Small intestine (tissue), 7 donors: ENCODE measurements around the gene EFL1. TPM values are rescaled to one million over a fixed set of nuclear protein-coding genes. Genes with fewer than 3 reads are reported as not detected.
"Not testable (repeated sequence)": the region's sequence is repeated elsewhere in the genome, so short reads cannot be mapped to it uniquely, and the experiment has no call there.

Experiments
- DNase-seq, 2 donors: peaks; one replicate each; pipeline versions ENCODE4 v3.0.0 to v3.0.0-alpha.2; 2013
- FAIRE-seq: peaks from 2 replicates; lab custom pipeline; 2012; peaks lifted over from hg19 to GRCh38; lab: Jason Lieb, UNC
- H3K27ac ChIP-seq, 3 donors: one replicate each; pipeline ENCODE4 v1.5.1; 2013; ENCODE audit warnings: low read length in 2 of 3, mild to moderate bottlenecking in 2 of 3, control low read depth in 1 of 3, inconsistent platforms in 1 of 3, low read depth in 1 of 3, moderate library complexity in 1 of 3
- H3K27me3 ChIP-seq, 3 donors: one replicate each; pipeline ENCODE4 v1.6.1; 2013; ENCODE audit warnings: low read length in 3 of 3, inconsistent platforms in 1 of 3; ENCODE audit not compliant: control insufficient read depth in 3 of 3, insufficient read depth in 3 of 3
- H3K36me3 ChIP-seq, 3 donors: one replicate each; pipeline ENCODE4 v1.6.1; 2013; ENCODE audit warnings: low read length in 3 of 3, inconsistent platforms in 1 of 3, low read depth in 1 of 3, mild to moderate bottlenecking in 1 of 3, moderate library complexity in 1 of 3; ENCODE audit not compliant: control insufficient read depth in 3 of 3, insufficient read depth in 2 of 3
- H3K4me1 ChIP-seq, 3 donors: one replicate each; pipeline ENCODE4 v1.6.1; 2013; ENCODE audit warnings: low read length in 2 of 3, inconsistent platforms in 1 of 3, low read depth in 1 of 3, mild to moderate bottlenecking in 1 of 3, moderate library complexity in 1 of 3; ENCODE audit not compliant: control insufficient read depth in 3 of 3, insufficient read depth in 2 of 3
- H3K4me3 ChIP-seq, 3 donors: one replicate each; pipeline ENCODE4 v1.5.1; 2013; ENCODE audit warnings: low read length in 3 of 3, control low read depth in 1 of 3, inconsistent platforms in 1 of 3, low read depth in 1 of 3, mild to moderate bottlenecking in 1 of 3, moderate library complexity in 1 of 3
- H3K9me3 ChIP-seq, 2 donors: one replicate each; pipeline ENCODE4 v1.6.1; 2013; ENCODE audit warnings: low read depth in 1 of 2, low read length in 1 of 2; ENCODE audit not compliant: control insufficient read depth in 2 of 2, insufficient read depth in 1 of 2
- WGBS, 3 donors: extraction: QIAGEN DNeasy Blood & Tissue Kit; methylation state at CpG; one replicate each; pipeline ENCODE4 v1.1.7; 2013; 5-methylcytosine and 5-hydroxymethylcytosine counted together
- polyA plus RNA-seq, 4 donors: library from polyadenylated mRNA; stranded (reverse) in 3 of 4; unstranded in 1 of 4; fragments of 200-250 nt in 3 of 4; fragments of 120-200 nt in 1 of 4; gene quantifications; one replicate each; pipeline versions ENCODE4 v1.2.1 to v1.2.3, GENCODE V29; 2013
- donor health status: healthy with polysubstance abuse.
- donor health status: control.
- donor health status: control.
- donor health status: Bipolar disorder and iron deficiency.
- donor health status: healthy.

EFL1 gene
- polyA plus RNA-seq, 4 donors: 11.6 to 25.2 (median 13.4) TPM

DNA sequence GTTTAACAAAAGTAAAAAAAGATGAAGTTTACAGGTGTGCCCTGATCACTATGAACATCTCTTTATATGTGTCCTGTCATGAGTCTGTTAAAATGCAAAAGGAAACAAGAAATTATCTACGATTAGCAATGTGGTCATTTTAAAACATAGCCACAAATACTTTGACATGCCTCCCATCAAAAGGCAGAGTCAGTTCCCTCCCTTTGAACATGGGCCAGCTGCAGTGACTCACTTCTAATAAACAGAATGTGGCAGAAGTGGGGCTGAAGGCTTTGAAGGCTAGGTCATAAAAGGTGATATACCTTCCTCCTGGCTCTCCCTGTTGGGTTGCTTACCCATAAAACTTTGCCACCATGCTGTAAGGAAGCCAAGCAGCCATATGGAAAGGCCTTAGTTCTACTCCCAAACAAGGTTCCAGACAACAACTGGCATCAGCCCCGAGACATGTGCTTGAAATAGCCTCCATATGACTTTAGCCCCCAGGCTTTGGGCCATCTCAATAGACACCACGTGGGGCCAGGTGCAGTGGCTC lies 52.4 kb downstream of the EFL1 start:
- H3K9me3 ChIP-seq, H3K4me3 ChIP-seq, H3K27me3 ChIP-seq, H3K27ac ChIP-seq, H3K4me1 ChIP-seq, H3K36me3 ChIP-seq: not testable (repeated sequence)
- FAIRE-seq (peak; percentile 10), DNase-seq (peak in 1 of 2 donors; percentile 15)
- WGBS, 3 donors: 73 to 84% (median 82%) methylated on average over 3 of the region's 3 CpGs

DNA sequence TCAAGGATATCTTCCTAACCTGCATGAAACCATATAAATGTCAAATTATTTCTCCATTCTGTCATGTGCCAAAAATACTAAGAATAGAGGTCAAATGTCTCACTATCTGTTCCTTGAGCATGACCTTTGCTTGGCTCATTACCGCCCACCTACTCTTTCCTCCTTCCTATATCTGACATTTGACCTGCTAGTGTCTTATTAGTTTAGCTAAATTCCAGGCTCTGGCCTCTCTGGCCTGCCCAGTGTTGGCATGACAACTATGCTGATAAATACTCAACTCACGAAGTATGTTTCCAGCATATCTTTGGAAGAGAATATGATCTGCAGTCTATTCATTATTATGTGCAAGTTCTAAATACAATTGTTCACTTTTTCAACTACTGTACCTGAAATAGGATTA lies 58.0 kb downstream of the EFL1 start:
- not testable (repeated sequence) for H3K27ac ChIP-seq, H3K36me3 ChIP-seq, H3K4me3 ChIP-seq, DNase-seq, FAIRE-seq, H3K9me3 ChIP-seq, H3K27me3 ChIP-seq, H3K4me1 ChIP-seq
- WGBS, 3 donors: 86 to 93% (median 92%) methylated on average over 2 of the region's 2 CpGs

DNA sequence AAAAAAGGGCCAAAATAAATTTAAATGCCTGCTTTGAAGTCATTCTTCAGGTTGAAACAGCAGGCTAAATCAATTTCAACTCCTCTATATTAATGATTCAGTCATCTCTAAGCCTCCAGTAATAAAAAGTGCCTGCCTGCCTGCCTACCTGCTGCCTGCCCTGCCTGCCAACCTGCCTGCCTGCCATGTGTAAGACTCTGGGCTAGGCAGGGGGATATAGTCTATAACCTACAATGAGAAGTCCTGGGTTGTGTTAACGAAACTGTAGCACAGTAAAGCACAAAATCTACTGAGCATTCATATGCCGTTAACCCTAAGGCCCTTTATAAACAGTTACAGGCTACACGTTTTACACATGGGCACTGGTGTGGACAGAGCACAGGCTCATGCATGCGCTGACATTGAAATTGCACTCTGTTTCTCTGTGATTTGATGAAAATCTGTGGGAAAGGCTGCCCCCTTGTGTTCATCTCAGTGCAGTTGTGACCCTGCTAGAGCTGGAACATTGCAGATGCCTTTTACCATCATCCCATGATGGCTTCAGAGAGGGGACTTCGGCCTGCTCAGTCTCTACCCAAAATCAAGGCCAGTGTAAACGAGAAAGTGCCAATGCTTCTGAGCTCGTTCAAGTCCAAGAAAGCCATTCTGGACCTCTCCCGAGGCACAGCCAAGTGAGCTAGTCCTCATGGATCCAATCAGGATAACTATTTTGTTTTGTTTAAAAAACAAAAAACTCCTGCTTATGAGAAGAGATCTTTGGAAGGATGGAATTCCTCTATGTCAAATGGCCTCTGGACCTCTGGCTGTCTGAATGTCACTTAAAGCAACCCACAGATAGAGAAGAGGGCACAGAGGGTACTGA lies 64.6 kb downstream of the EFL1 start:
- H3K36me3 ChIP-seq: peaks cover 0 to 5% (median 0%) of the 10 kb centered on the region in 3 donors
- H3K27me3 ChIP-seq: no peaks in the 10 kb centered on the region
- 40 to 47% (median 47%) methylated on average over 8 of the region's 8 CpGs for WGBS, 3 donors
- H3K4me3 ChIP-seq: no peak overlapping the region
- no peak overlapping the region for H3K27ac ChIP-seq
- H3K9me3 ChIP-seq: no peaks in the 10 kb centered on the region
- no peak for FAIRE-seq
- no peaks in the 10 kb centered on the region for H3K4me1 ChIP-seq
- peak; percentile 59 to 72 for DNase-seq

DNA sequence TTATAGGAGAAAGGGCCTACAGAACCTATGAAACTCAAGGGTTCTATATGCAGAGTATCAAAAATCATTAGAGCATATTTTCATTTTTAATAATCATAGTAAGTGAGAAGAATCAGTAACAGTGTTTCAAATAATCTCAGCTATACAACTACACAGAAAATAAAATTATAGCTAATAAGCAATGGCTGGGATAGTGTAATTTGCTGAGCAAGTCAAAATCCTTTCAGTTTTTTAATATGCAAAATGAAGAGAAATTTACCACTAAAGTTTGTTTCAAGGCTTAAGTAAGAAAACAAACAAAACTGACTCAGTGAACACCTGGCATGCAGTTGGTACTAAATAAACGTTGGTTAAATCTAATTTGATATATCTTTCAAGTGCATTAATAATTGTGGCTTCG lies 66.2 kb downstream of the EFL1 start:
- H3K9me3 ChIP-seq: no peaks in the 10 kb centered on the region
- DNase-seq: no peak
- H3K27me3 ChIP-seq: no peaks in the 10 kb centered on the region
- H3K27ac ChIP-seq: no peak overlapping the region
- H3K36me3 ChIP-seq: peaks cover 0 to 5% (median 0%) of the 10 kb centered on the region in 3 donors
- no peaks in the 10 kb centered on the region for H3K4me1 ChIP-seq
- no peak overlapping the region for H3K4me3 ChIP-seq
- no peak for FAIRE-seq
- WGBS, 3 donors: 64 to 79% (median 67%) methylated on average over 2 of the region's 2 CpGs

DNA sequence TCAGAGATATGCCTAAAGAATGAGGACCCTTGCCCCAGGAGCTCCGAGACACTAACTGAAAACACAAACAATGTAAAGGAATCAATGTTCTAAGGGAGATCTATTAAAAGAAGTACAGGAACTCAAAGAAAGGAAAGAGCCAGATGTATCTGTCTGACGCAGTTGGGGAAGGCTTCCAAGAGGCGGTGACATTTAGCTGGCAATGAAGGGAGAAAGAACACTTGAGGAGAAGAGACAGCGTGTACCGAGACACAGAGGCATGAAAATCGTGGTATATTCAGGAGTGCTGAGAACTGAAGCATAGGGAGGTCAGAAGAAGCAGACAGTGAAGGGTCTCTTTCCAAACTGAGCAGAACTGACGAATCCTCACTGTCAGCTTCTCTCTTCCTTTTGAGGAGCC lies 66.7 kb downstream of the EFL1 start:
- DNase-seq, H3K9me3 ChIP-seq, H3K36me3 ChIP-seq, H3K4me3 ChIP-seq, H3K27me3 ChIP-seq, H3K4me1 ChIP-seq, FAIRE-seq, H3K27ac ChIP-seq: not testable (repeated sequence)
- 93 to 99% (median 93%) methylated on average over 7 of the region's 7 CpGs for WGBS, 3 donors

DNA sequence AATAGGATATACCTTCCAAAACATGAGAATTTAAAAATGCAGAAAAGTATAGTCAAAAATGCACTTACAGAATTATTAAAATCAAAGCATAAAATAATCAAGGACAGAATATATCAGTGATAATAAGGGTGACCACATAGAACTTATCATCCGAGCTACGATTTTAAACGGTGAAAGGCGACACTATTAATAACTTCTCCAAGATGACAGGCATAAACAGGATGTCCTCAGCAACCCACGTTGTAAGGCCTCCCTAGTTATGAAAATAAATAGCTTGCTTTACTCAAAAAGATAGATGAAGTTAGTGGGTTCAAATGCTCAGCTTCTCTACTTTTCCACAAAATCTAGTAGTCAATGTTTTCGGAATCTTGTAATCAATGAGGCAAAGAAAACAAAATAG lies 68.0 kb downstream of the EFL1 start:
- not testable (repeated sequence) for H3K27me3 ChIP-seq, H3K4me1 ChIP-seq, H3K9me3 ChIP-seq, H3K4me3 ChIP-seq, H3K36me3 ChIP-seq, H3K27ac ChIP-seq, FAIRE-seq, DNase-seq
- WGBS, 3 donors: 78 to 90% (median 87%) methylated on average over 6 of the region's 6 CpGs

DNA sequence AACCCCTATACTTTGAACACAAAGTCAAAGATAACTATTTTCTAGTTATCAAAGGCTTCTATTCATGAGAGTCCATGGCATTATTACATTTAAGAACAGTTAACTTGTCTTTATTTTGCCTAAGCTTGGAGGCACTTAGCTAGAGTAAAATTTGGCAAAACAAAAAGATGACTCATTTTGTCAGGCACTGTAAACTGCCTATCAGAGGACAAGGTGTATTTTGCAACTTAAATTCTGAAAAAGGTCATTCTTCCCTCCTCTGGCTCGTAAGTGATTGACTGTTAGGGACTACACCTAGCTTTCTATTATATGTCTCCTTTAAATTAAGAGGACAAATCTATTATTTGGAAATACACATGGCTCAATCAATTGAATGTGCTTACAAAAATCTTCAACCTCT lies 69.1 kb downstream of the EFL1 start:
- H3K27me3 ChIP-seq, H3K4me1 ChIP-seq, H3K9me3 ChIP-seq, H3K27ac ChIP-seq, H3K36me3 ChIP-seq, FAIRE-seq, DNase-seq, H3K4me3 ChIP-seq: not testable (repeated sequence)
- no CpG with 5 or more reads among the region's 1 CpG for WGBS, 3 donors

DNA sequence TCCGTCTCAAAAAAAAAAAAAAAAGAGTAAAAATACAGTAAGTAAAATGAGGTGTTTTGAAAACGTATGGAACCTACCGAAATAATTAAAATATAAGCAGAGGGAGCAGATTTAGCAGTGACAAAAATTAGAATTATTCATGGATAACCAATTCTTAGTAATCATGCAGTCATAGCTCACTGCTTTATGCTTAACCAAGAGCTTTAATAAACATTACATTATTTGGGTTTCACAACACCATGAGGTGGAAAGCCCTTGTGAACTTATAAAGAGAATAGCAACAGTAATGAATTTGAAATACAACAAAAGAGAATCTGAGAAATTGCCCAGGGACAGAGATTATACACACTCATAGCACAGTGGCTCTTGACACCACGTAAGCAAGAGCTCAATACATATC lies 70.1 kb downstream of the EFL1 start:
- not testable (repeated sequence) for H3K36me3 ChIP-seq, FAIRE-seq, H3K4me3 ChIP-seq, H3K27me3 ChIP-seq, DNase-seq, H3K4me1 ChIP-seq, H3K27ac ChIP-seq, H3K9me3 ChIP-seq
- WGBS, 3 donors: 94 to 98% (median 97%) methylated on average over 4 of the region's 4 CpGs
